ENCODE data around the gene C9orf85. TPM values are rescaled to one million over a fixed set of nuclear protein-coding genes. Genes with fewer than 3 reads are reported as not detected.

Gene C9orf85
- total and polyA plus RNA-seq, 9 of the 15 experiments (the other 6 are each of a cell fraction or from before 2014, with no cell fraction given) = 6.7 to 17.6 (median 13.0) TPM

GRCh38 chr9:71918419-71918818 is 7.0 kb downstream of the C9orf85 start:
- H3K36me3 ChIP-seq (ENCODE audit: control insufficient read depth, insufficient read depth, low read length) = no peaks in the 10 kb centered on the region
- in situ Hi-C loops (cut with MboI) (no loop called here), intact Hi-C loops (cut with micrococcal nuclease) (no loop called here)
- ChIA-PET CTCF (ENCODE audit: low intra/inter-chr PET ratio) (no interaction called here), POLR2A (no interaction called here)
- no peaks in the 10 kb centered on the region for H3K27me3 ChIP-seq (ENCODE audit: control insufficient read depth in 2 of 2, insufficient read depth in 2 of 2, low read length in 2 of 2)
- DNase-seq (ENCODE audit: extremely low read depth in 1 of 4, low spot score in 3 of 4) (no peak), FAIRE-seq (no peak), ATAC-seq (no peak)
- TF ChIP-seq SRF (CRISPR knock-in tag; IDR thresholded peaks at IDR 0.05) = no peak
- no peak for TF ChIP-seq MCM5 (IDR thresholded peaks at IDR 0.05; ENCODE audit: low read depth)
- no peak for TF ChIP-seq HNRNPUL1 (IDR thresholded peaks at IDR 0.05; ENCODE audit: low read length)
- TF ChIP-seq ZC3H11A (IDR thresholded peaks at IDR 0.05; ENCODE audit: low read depth, low read length) = no peak
- no peak for TF ChIP-seq DACH1 (IDR thresholded peaks at IDR 0.05; ENCODE audit: partially characterized antibody)
- TF ChIP-seq SMC3 (conservative IDR thresholded peaks at IDR 0.05; ENCODE audit: insufficient read depth, low read depth, low read length) = no peak
- no peak for TF ChIP-seq TGIF2 (CRISPR knock-in tag; IDR thresholded peaks at IDR 0.05)
- no peak for TF ChIP-seq ELF2 (CRISPR knock-in tag; IDR thresholded peaks at IDR 0.05)
- no peak for TF ChIP-seq ZNF740 (CRISPR knock-in tag; IDR thresholded peaks at IDR 0.05)
- TF ChIP-seq ZNF740 (tag; IDR thresholded peaks at IDR 0.05) = no peak
- no peak for TF ChIP-seq PCBP1 (IDR thresholded peaks at IDR 0.05; ENCODE audit: low read depth, low read length, poor library complexity, severe bottlenecking)
- TF ChIP-seq ZNF583 (CRISPR knock-in tag; IDR thresholded peaks at IDR 0.05) = no peak
- BruUV-seq (replicated peaks) = no TSS peak
- peaks cover 42% of the 10 kb centered on the region for H3K79me2 ChIP-seq (ENCODE audit: control insufficient read depth, insufficient read depth, low read length)
- H3K4me2 ChIP-seq (ENCODE audit: insufficient read depth, low read length) = no peak overlapping the region
- H2AFZ ChIP-seq (ENCODE audit: low read depth, low read length) = no peak overlapping the region
- 85% methylated on average over 5 of the region's 5 CpGs for WGBS (ENCODE audit: insufficient coverage, low coverage, missing lambda C conversion rate)
- H3K9ac ChIP-seq (ENCODE audit: insufficient read depth in 1 of 2, low read depth in 2 of 2, low read length in 2 of 2) = no peak overlapping the region
- no peaks in the 10 kb centered on the region for H3K9me3 ChIP-seq (replicated peaks; ENCODE audit: control insufficient read depth, insufficient read depth, low read depth, low read length)
- no peak overlapping the region for H3K4me3 ChIP-seq
- H3K27ac ChIP-seq (ENCODE audit: extremely low read depth, low read depth, low read length) = no peak overlapping the region
- no peaks in the 10 kb centered on the region; a peak in 2 of 5 replicates for H3K4me1 ChIP-seq (replicated peaks in 1 of 2; ENCODE audit: control insufficient read depth in 2 of 2, insufficient read depth in 2 of 2, low read length in 2 of 2)
- no peaks in the 10 kb centered on the region for H4K20me1 ChIP-seq (replicated peaks; ENCODE audit: control insufficient read depth, insufficient read depth, low read length)
- no peaks in the 10 kb centered on the region for H3K9me1 ChIP-seq (ENCODE audit: control insufficient read depth, insufficient read depth, low read length)
